Parathyroid adenoma (tissue), 2 donors: Measurements from ENCODE around the gene SEBOX.

Experiments
- H2AFZ ChIP-seq: fragments of 300-600 bp; sonication (generic); one replicate; pipeline ENCODE4 v1.7.0; 2017; ENCODE audit warnings: antibody characterized with exemption, mild to moderate bottlenecking
- H3K27ac ChIP-seq: fragments of 300-600 bp; sonication (generic); one replicate; pipeline ENCODE4 v1.7.0; 2017
- H3K27me3 ChIP-seq: fragments of 300-600 bp; sonication (generic); one replicate; pipeline ENCODE4 v1.7.0; 2017; ENCODE audit warnings: low read length; ENCODE audit not compliant: control insufficient read depth, insufficient read depth
- H3K36me3 ChIP-seq: fragments of 300-600 bp; sonication (generic); one replicate; pipeline ENCODE4 v1.7.0; 2017; ENCODE audit warnings: low read length; ENCODE audit not compliant: control insufficient read depth, insufficient read depth
- H3K4me1 ChIP-seq: fragments of 300-600 bp; sonication (generic); one replicate; pipeline ENCODE4 v1.7.0; 2017; ENCODE audit warnings: control low read depth
- H3K4me2 ChIP-seq: fragments of 300-600 bp; sonication (generic); one replicate; pipeline ENCODE4 v1.7.0; 2017; ENCODE audit warnings: low read length
- H3K4me3 ChIP-seq: fragments of 300-600 bp; sonication (generic); one replicate; pipeline ENCODE4 v1.7.0; 2017; ENCODE audit warnings: low read depth, low read length
- H3K79me2 ChIP-seq: fragments of 300-600 bp; sonication (generic); one replicate; pipeline ENCODE4 v1.7.0; 2017; ENCODE audit warnings: control low read depth
- H3K9ac ChIP-seq: fragments of 300-600 bp; sonication (generic); one replicate; pipeline ENCODE4 v1.7.0; 2017; ENCODE audit warnings: mild to moderate bottlenecking
- H3K9me3 ChIP-seq: fragments of 300-600 bp; sonication (generic); one replicate; pipeline ENCODE4 v1.7.0; 2017; ENCODE audit warnings: low read length; ENCODE audit not compliant: control insufficient read depth
- CTCF ChIP-seq: fragments of 300-600 bp; sonication (generic); IDR thresholded peaks from one replicate; pipeline ENCODE4 v1.7.0; 2017; ENCODE audit warnings: antibody characterized with exemption, mild to moderate bottlenecking
- donor health status: primary hyperparathyroidism.

The SEBOX gene

GRCh38 chr17:28333083-28333746 lies 31.8 kb downstream of the SEBOX start:
- Histone ChIP-seq H3K27me3 (no peaks in the 10 kb centered on the region), H3K27ac (no peak overlapping the region), H3K79me2 (peaks cover 30% of the 10 kb centered on the region), H3K4me1 (no peaks in the 10 kb centered on the region), H3K4me2 (no peak overlapping the region), H3K9ac (no peak overlapping the region), H3K4me3 (no peak overlapping the region), H3K9me3 (no peaks in the 10 kb centered on the region), H3K36me3 (no peaks in the 10 kb centered on the region), H2AFZ (no peak overlapping the region)
- TF ChIP-seq CTCF: no peak

GRCh38 chr17:28331891-28332420 lies 33.0 kb downstream of the SEBOX start:
- H3K27ac ChIP-seq: no peak overlapping the region
- no peaks in the 10 kb centered on the region for H3K9me3 ChIP-seq
- no peak overlapping the region for H3K4me2 ChIP-seq
- H3K36me3 ChIP-seq: no peaks in the 10 kb centered on the region
- H2AFZ ChIP-seq: no peak overlapping the region
- H3K9ac ChIP-seq: no peak overlapping the region
- peaks cover 27% of the 10 kb centered on the region for H3K79me2 ChIP-seq
- H3K4me1 ChIP-seq: no peaks in the 10 kb centered on the region
- no peak for TF ChIP-seq CTCF
- H3K27me3 ChIP-seq: no peaks in the 10 kb centered on the region
- H3K4me3 ChIP-seq: no peak overlapping the region

- H3K9me3 ChIP-seq: no peaks in the 10 kb centered on the region
- peaks cover 21% of the 10 kb centered on the region for H3K79me2 ChIP-seq
- no peaks in the 10 kb centered on the region for H3K27me3 ChIP-seq
- H3K9ac ChIP-seq: no peak overlapping the region
- H3K4me1 ChIP-seq: no peaks in the 10 kb centered on the region
- H3K36me3 ChIP-seq: no peaks in the 10 kb centered on the region
- no peak overlapping the region for H3K27ac ChIP-seq
- H3K4me2 ChIP-seq: no peak overlapping the region
- no peak for TF ChIP-seq CTCF
- no peak overlapping the region for H3K4me3 ChIP-seq
- no peak overlapping the region for H2AFZ ChIP-seq
These were observed 34.3 kb downstream of the SEBOX start for GRCh38 chr17:28330671-28331070.

- H3K4me3 ChIP-seq: no peak overlapping the region
- H3K79me2 ChIP-seq: peaks cover 2% of the 10 kb centered on the region
- TF ChIP-seq CTCF: no peak
- H3K27ac ChIP-seq: no peak overlapping the region
- H3K9ac ChIP-seq: no peak overlapping the region
- H3K4me2 ChIP-seq: no peak overlapping the region
- no peaks in the 10 kb centered on the region for H3K36me3 ChIP-seq
- no peaks in the 10 kb centered on the region for H3K27me3 ChIP-seq
- H3K4me1 ChIP-seq: no peaks in the 10 kb centered on the region
- H3K9me3 ChIP-seq: no peaks in the 10 kb centered on the region
- no peak overlapping the region for H2AFZ ChIP-seq
These were observed 36.7 kb downstream of the SEBOX start for GRCh38 chr17:28328325-28328724.

GRCh38 chr17:28327709-28328108 lies 37.3 kb downstream of the SEBOX start:
- Histone ChIP-seq H3K27me3 (no peaks in the 10 kb centered on the region), H3K9me3 (no peaks in the 10 kb centered on the region), H3K4me3 (no peak overlapping the region), H3K79me2 (no peaks in the 10 kb centered on the region), H3K9ac (no peak overlapping the region), H3K4me1 (no peaks in the 10 kb centered on the region), H3K36me3 (no peaks in the 10 kb centered on the region), H3K27ac (no peak overlapping the region), H3K4me2 (no peak overlapping the region), H2AFZ (no peak overlapping the region)
- no peak for TF ChIP-seq CTCF
